Glutamatergic neuron (in vitro differentiated cells): Measurements from ENCODE around the gene ABHD17A. TPM values are rescaled to one million over a fixed set of nuclear protein-coding genes. Genes with fewer than 3 reads are reported as not detected.

Source experiments
- DNase-seq: peaks from one replicate; pipeline ENCODE4 v3.0.0; 2022
- H3K27ac Mint-ChIP-seq: one replicate; pipeline ENCODE4 v1.8.0; 2020; ENCODE audit warnings: mild to moderate bottlenecking, mixed read lengths, inconsistent platforms; ENCODE audit not compliant: unreplicated experiment
- H3K27me3 Mint-ChIP-seq: one replicate; pipeline ENCODE4 v1.8.0; 2020; ENCODE audit warnings: mild to moderate bottlenecking, moderate library complexity, mixed read lengths, inconsistent platforms; ENCODE audit not compliant: unreplicated experiment
- H3K36me3 Mint-ChIP-seq: one replicate; pipeline ENCODE4 v1.8.0; 2020; ENCODE audit warnings: mild to moderate bottlenecking, mixed read lengths, inconsistent platforms; ENCODE audit not compliant: unreplicated experiment
- H3K4me1 Mint-ChIP-seq: one replicate; pipeline ENCODE4 v1.8.0; 2020; ENCODE audit warnings: mild to moderate bottlenecking, low read depth, mixed read lengths, inconsistent platforms; ENCODE audit not compliant: unreplicated experiment
- H3K4me3 Mint-ChIP-seq: one replicate; pipeline ENCODE4 v1.8.0; 2020; ENCODE audit warnings: mild to moderate bottlenecking, mixed read lengths, inconsistent platforms; ENCODE audit not compliant: unreplicated experiment
- H3K9me3 Mint-ChIP-seq: one replicate; pipeline ENCODE4 v1.8.0; 2020; ENCODE audit warnings: mild to moderate bottlenecking, moderate library complexity, mixed read lengths, inconsistent platforms; ENCODE audit not compliant: unreplicated experiment
- total RNA-seq: library from RNA; stranded (reverse); fragmentation: NEBNext Ultra II Directional; extraction: Animal tissue kit (Norgen Biotek cat#: 25700); gene quantifications from one replicate; pipeline ENCODE4 v1.2.1, GENCODE V29; 2021; ENCODE audit not compliant: unreplicated experiment
- TF ChIP-seq, protein P1 (sequence below): fragments of 200-600 bp; sonication (generic); IDR thresholded peaks from one replicate; pipeline ENCODE4 v1.5.0; 2021; ENCODE audit not compliant: partially characterized antibody, unreplicated experiment

ABHD17A gene
- total RNA-seq, 1 donor from 2014 or later, result 75.1 TPM

DNA sequence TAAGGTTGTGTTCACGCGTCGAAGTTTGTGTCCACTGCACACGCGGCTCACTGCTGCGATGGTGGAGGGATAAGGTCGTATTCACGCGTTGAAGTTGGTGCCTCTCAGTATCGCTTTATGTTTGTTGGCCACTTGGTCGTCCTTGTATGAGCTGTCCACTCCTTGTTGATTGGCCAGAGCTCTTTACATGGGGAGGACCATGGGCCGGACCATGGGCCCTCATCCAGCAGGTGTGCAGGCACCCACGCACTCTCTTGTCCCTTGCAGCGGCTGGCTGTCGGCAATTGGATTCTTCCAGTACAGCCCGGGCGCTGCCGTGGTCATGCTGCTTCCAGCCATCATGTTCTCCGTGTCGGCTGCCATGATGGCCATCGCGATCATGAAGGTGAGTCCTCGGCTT lies 37.5 kb upstream of the ABHD17A start:
- Mint-ChIP-seq H3K9me3 (peaks cover 1% of the 10 kb centered on the region), H3K4me3 (no peak overlapping the region), H3K36me3 (no peaks in the 10 kb centered on the region), H3K4me1 (no peaks in the 10 kb centered on the region), H3K27me3 (no peaks in the 10 kb centered on the region), H3K27ac (no peak overlapping the region)
- TF ChIP-seq, protein P1, sequence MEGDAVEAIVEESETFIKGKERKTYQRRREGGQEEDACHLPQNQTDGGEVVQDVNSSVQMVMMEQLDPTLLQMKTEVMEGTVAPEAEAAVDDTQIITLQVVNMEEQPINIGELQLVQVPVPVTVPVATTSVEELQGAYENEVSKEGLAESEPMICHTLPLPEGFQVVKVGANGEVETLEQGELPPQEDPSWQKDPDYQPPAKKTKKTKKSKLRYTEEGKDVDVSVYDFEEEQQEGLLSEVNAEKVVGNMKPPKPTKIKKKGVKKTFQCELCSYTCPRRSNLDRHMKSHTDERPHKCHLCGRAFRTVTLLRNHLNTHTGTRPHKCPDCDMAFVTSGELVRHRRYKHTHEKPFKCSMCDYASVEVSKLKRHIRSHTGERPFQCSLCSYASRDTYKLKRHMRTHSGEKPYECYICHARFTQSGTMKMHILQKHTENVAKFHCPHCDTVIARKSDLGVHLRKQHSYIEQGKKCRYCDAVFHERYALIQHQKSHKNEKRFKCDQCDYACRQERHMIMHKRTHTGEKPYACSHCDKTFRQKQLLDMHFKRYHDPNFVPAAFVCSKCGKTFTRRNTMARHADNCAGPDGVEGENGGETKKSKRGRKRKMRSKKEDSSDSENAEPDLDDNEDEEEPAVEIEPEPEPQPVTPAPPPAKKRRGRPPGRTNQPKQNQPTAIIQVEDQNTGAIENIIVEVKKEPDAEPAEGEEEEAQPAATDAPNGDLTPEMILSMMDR, result no peak
- DNase-seq, result no peak

DNA sequence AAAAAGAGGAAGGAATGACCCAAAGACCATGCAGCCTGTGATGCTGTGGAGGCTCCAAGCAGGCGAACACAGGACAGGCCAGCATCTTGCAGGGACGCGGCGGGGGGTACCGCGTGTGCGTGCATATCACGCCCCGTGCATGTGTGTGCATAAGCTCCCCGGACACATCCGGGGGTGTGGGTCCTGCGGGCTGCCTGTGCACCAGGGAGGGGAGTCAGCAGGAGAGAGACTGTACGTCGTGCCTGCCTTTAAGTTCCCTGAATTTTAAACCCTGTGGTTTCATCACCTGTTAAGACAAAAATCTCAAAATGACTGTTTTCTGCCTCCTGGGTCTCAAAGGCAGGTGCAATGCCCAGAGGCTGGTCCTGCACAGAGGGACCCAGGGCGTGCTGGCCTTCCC lies 36.5 kb upstream of the ABHD17A start:
- H3K27ac Mint-ChIP-seq, result no peak overlapping the region
- H3K36me3 Mint-ChIP-seq, result no peaks in the 10 kb centered on the region
- DNase-seq, result no peak
- no peak overlapping the region for H3K4me3 Mint-ChIP-seq
- no peaks in the 10 kb centered on the region for H3K4me1 Mint-ChIP-seq
- H3K27me3 Mint-ChIP-seq, result no peaks in the 10 kb centered on the region
- TF ChIP-seq, protein P1, result no peak
- H3K9me3 Mint-ChIP-seq, result peaks cover 1% of the 10 kb centered on the region

DNA sequence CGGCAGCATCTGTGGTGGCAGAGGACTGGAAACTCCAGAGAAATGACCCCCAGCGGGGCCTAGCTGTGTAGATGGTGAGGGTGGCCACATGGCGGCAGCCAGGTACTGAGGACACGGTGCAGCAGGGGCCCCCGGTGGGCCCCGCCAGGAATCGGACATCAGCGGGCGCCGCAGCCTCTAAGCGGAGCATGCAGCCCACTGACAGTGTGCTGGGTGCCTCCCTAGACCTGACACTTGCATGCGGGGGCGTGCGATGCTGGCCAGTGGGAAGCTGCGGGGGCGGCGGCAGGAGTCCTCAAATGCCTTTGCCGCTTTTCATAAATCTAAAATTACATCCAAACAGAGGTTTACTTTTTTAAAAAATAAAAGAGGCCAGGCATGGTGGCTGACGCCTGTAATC lies 36.0 kb upstream of the ABHD17A start:
- no peaks in the 10 kb centered on the region for H3K36me3 Mint-ChIP-seq
- no peak for DNase-seq
- no peak overlapping the region for H3K4me3 Mint-ChIP-seq
- TF ChIP-seq, protein P1, result no peak
- H3K27ac Mint-ChIP-seq, result no peak overlapping the region
- no peaks in the 10 kb centered on the region for H3K4me1 Mint-ChIP-seq
- H3K9me3 Mint-ChIP-seq, result peaks cover 1% of the 10 kb centered on the region
- no peaks in the 10 kb centered on the region for H3K27me3 Mint-ChIP-seq

GRCh38 chr19:1920644-1921043 lies 35.3 kb upstream of the ABHD17A start:
- Mint-ChIP-seq H3K36me3 (no peaks in the 10 kb centered on the region), H3K27ac (no peak overlapping the region), H3K4me1 (no peaks in the 10 kb centered on the region), H3K4me3 (no peak overlapping the region), H3K27me3 (no peaks in the 10 kb centered on the region), H3K9me3 (peaks cover 1% of the 10 kb centered on the region)
- TF ChIP-seq, protein P1, result no peak
- no peak for DNase-seq

DNA sequence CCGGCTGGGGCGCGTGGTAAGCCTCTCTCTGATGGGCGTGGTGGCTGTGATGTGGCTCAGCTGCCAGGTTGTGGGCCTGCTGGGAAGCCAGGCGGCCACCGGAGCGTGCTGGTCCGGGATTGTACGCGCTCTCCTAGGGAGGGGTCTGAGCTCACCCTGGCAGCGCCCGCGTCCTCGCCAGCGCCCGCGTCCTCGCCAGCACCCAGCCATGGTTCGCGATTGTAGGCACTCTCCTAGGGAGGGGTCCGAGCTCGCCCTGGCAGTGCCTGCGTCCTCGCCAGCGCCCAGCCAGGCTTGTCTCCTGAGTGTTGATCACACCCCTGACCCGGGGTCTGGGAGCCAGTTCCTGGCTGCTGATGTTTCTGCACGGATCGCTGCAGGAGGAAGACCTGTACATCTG lies 33.7 kb upstream of the ABHD17A start:
- H3K9me3 Mint-ChIP-seq, result no peaks in the 10 kb centered on the region
- no peak for DNase-seq
- TF ChIP-seq, protein P1, result no peak
- H3K36me3 Mint-ChIP-seq, result no peaks in the 10 kb centered on the region
- no peaks in the 10 kb centered on the region for H3K27me3 Mint-ChIP-seq
- no peak overlapping the region for H3K27ac Mint-ChIP-seq
- no peak overlapping the region for H3K4me3 Mint-ChIP-seq
- no peaks in the 10 kb centered on the region for H3K4me1 Mint-ChIP-seq
